ENCODE data around the gene TNFAIP8L3. TPM values are rescaled to one million over a fixed set of nuclear protein-coding genes. Genes with fewer than 3 reads are reported as not detected.

TNFAIP8L3 gene
- total and polyA plus RNA-seq, 2 of the 4 experiments (the other 2 are of a cell fraction): 0.29 to 0.90 TPM

- H3K27ac ChIP-seq (ENCODE audit: insufficient read depth, low read length): no peak overlapping the region
- H3K9ac ChIP-seq (ENCODE audit: low read depth, low read length): no peak overlapping the region
- ChIA-PET POLR2A (ENCODE audit: unreplicated experiment) (no interaction called here), CTCF (no interaction called here)
- no peak overlapping the region for H3K4ac ChIP-seq (ENCODE audit: low read depth, low read length)
- no peak overlapping the region for H4K91ac ChIP-seq (ENCODE audit: insufficient read depth, low read depth, low read length)
- DNase-seq (no peak), ATAC-seq (ENCODE audit: low read depth) (no peak)
- BruUV-seq (replicated peaks): no TSS peak
- no peak for TF ChIP-seq POLR2A (IDR thresholded peaks at IDR 0.05; ENCODE audit: low read depth, low read length)
- TF ChIP-seq SMC3 (IDR thresholded peaks at IDR 0.05; ENCODE audit: low read depth, low read length): no peak
- H3K14ac ChIP-seq (replicated peaks; ENCODE audit: low read depth, low read length): no peak overlapping the region
- H3K9me3 ChIP-seq (ENCODE audit: control insufficient read depth, insufficient read depth, low read length): peaks cover 2% of the 10 kb centered on the region; the same call in 1 of the 2 replicates
- no peak overlapping the region for H3K23ac ChIP-seq (ENCODE audit: low read depth, low read length)
- intact Hi-C loops (cut with micrococcal nuclease) (no loop called here), dilution Hi-C loops (cut with HindIII; ENCODE audit: low sequenced_read_pairs, unreplicated experiment) (no loop called here), in situ Hi-C loops (cut with MboI; ENCODE audit: low sequenced_read_pairs) (no loop called here)
- no peaks in the 10 kb centered on the region for H4K20me1 ChIP-seq (ENCODE audit: insufficient read depth, low read length)
- no peaks in the 10 kb centered on the region for H3K79me1 ChIP-seq (ENCODE audit: low read depth in 1 of 2, low read length in 2 of 2)
- no peak overlapping the region for H2AK9ac ChIP-seq (replicated peaks; ENCODE audit: low read depth, low read length, poor library complexity)
- H3K4me3 ChIP-seq (ENCODE audit: insufficient read depth, low read depth, low read length): no peak overlapping the region
- no peak overlapping the region for H3K4me2 ChIP-seq (ENCODE audit: low read depth, low read length)
- H3K4me1 ChIP-seq (ENCODE audit: control insufficient read depth, insufficient read depth, low read length): peaks cover 2% of the 10 kb centered on the region; the same call in 1 of the 2 replicates
- no peaks in the 10 kb centered on the region for H3K36me3 ChIP-seq (ENCODE audit: control insufficient read depth, insufficient read depth, low read length)
- H2BK120ac ChIP-seq (ENCODE audit: low read depth, low read length): no peak overlapping the region
- no peak overlapping the region for H3K56ac ChIP-seq (ENCODE audit: extremely low read depth, insufficient read depth, low read length)
- peaks cover 6% of the 10 kb centered on the region for H3K27me3 ChIP-seq (ENCODE audit: control insufficient read depth, insufficient read depth, low read length)
- H4K8ac ChIP-seq (ENCODE audit: low read depth in 2 of 2, low read length in 2 of 2): no peak overlapping the region
- no peak overlapping the region for H2BK20ac ChIP-seq (ENCODE audit: low read depth, low read length)
- no peak overlapping the region for H2AK5ac ChIP-seq (ENCODE audit: low read depth, low read length)
- H3K18ac ChIP-seq (ENCODE audit: low read depth, low read length): no peak overlapping the region
- H4K5ac ChIP-seq (ENCODE audit: low read depth, low read length): no peak overlapping the region
- H2BK15ac ChIP-seq (ENCODE audit: low read depth, low read length): no peak overlapping the region
- H3K9me1 ChIP-seq (ENCODE audit: insufficient read depth, low read length): peaks cover 3% of the 10 kb centered on the region
- peak overlapping the region; percentile 14 for H2AFZ ChIP-seq (replicated peaks; ENCODE audit: low read length, poor library complexity)
- 79% methylated on average over 2 of the region's 5 CpGs; no CpG with 5 or more reads in 1 of the 2 experiments for WGBS, 2 experiments (ENCODE audit: extremely low coverage in 2 of 2, insufficient read length in 1 of 2)
- no peak overlapping the region for H2BK5ac ChIP-seq (ENCODE audit: low read depth, low read length, poor library complexity, severe bottlenecking)
Observed at GRCh38 chr15:51137880-51138430, 43.2 kb upstream of the TNFAIP8L3 start.
